WTC11 (cell line): ENCODE data around the gene SYCN. TPM values are rescaled to one million over a fixed set of nuclear protein-coding genes. Genes with fewer than 3 reads are reported as not detected.

ENCODE experiments used
- ATAC-seq: fragments of 200-7000 bp; cut with Tn5 transposase; 2 replicates; pipeline ENCODE4 v1.10.0; 2021; ENCODE audit warnings: mild to moderate bottlenecking, moderate library complexity
- CTCF ChIA-PET: fragments of 300-600 bp; sonication (Branson Sonifier 250); formaldehyde crosslinking; loops from one replicate; lab custom pipeline; 2021; ENCODE audit warnings: antibody characterized with exemption; lab: Charles Lee
- POLR2A ChIA-PET: fragments of 350-600 bp; sonication (Branson Sonifier 250); formaldehyde crosslinking; loops from one replicate; lab custom pipeline; 2021; ENCODE audit warnings: antibody characterized with exemption; lab: Charles Lee
- DNase-seq: peaks from one replicate; pipeline ENCODE4 v3.0.0; 2021; ENCODE audit warnings: low spot score
- H3K27ac Mint-ChIP-seq: 2 replicates; pipeline ENCODE4 v1.8.0; 2021; ENCODE audit warnings: mixed read lengths
- H3K27me3 Mint-ChIP-seq: 2 replicates; pipeline ENCODE4 v1.8.0; 2021; ENCODE audit warnings: low read depth, mild to moderate bottlenecking, moderate library complexity, mixed read lengths
- H3K36me3 Mint-ChIP-seq: 2 replicates; pipeline ENCODE4 v1.8.0; 2021; ENCODE audit warnings: mixed read lengths
- H3K4me1 Mint-ChIP-seq: 2 replicates; pipeline ENCODE4 v1.8.0; 2022; ENCODE audit warnings: mixed read lengths
- H3K4me3 Mint-ChIP-seq: 2 replicates; pipeline ENCODE4 v1.8.0; 2021; ENCODE audit warnings: mild to moderate bottlenecking, moderate library complexity, mixed read lengths
- H3K9me3 Mint-ChIP-seq: 2 replicates; pipeline ENCODE4 v1.8.0; 2021; ENCODE audit warnings: mixed read lengths
- ATF1 ChIP-seq: sonication (generic); formaldehyde crosslinking; IDR thresholded peaks from 2 replicates; pipeline ENCODE4 v1.8.1; 2023; ENCODE audit warnings: mild to moderate bottlenecking, moderate library complexity, missing genetic modification reagents
- EMX1 ChIP-seq: fragments of 250-450 bp; sonication (Bioruptor Pico); IDR thresholded peaks from 2 replicates; pipeline ENCODE4 v1.8.0; 2021; ENCODE audit warnings: mild to moderate bottlenecking
- FOXP1 ChIP-seq: sonication (generic); formaldehyde crosslinking; IDR thresholded peaks from 2 replicates; pipeline ENCODE4 v1.8.0; 2022; ENCODE audit warnings: missing genetic modification reagents, mild to moderate bottlenecking, moderate library complexity, borderline replicate concordance
- GTF2I ChIP-seq: fragments of 250-450 bp; sonication (Bioruptor Pico); conservative IDR thresholded peaks from 2 replicates; pipeline ENCODE4 v1.4.0; 2021; ENCODE audit warnings: mild to moderate bottlenecking
- IRF1 ChIP-seq: sonication (generic); formaldehyde crosslinking; IDR thresholded peaks from 2 replicates; pipeline ENCODE4 v1.8.0; 2023; ENCODE audit warnings: missing genetic modification reagents
- KAT7 ChIP-seq: sonication (generic); formaldehyde crosslinking; IDR thresholded peaks from 2 replicates; pipeline ENCODE4 v1.8.1; 2023; ENCODE audit warnings: missing genetic modification reagents, mild to moderate bottlenecking, borderline replicate concordance
- MLX ChIP-seq: sonication (generic); formaldehyde crosslinking; IDR thresholded peaks from 2 replicates; pipeline ENCODE4 v1.8.1; 2023; ENCODE audit warnings: mild to moderate bottlenecking, missing genetic modification reagents, moderate library complexity
- MYBL2 ChIP-seq: sonication (generic); formaldehyde crosslinking; IDR thresholded peaks from 2 replicates; pipeline ENCODE4 v1.8.1; 2023; ENCODE audit warnings: mild to moderate bottlenecking, moderate library complexity, missing genetic modification reagents
- NFE2L1 ChIP-seq: sonication (generic); formaldehyde crosslinking; IDR thresholded peaks from 2 replicates; pipeline ENCODE4 v1.8.1; 2023; ENCODE audit warnings: missing genetic modification reagents
- NR3C1 ChIP-seq: sonication (generic); formaldehyde crosslinking; conservative IDR thresholded peaks from 2 replicates; pipeline ENCODE4 v1.8.1; 2023; ENCODE audit warnings: low read depth, mild to moderate bottlenecking, missing genetic modification reagents
- PREB ChIP-seq: sonication (generic); formaldehyde crosslinking; IDR thresholded peaks from 2 replicates; pipeline ENCODE4 v1.8.1; 2022; ENCODE audit warnings: mild to moderate bottlenecking, missing genetic modification reagents, moderate library complexity, borderline replicate concordance
- STAT6 ChIP-seq: sonication (generic); formaldehyde crosslinking; conservative IDR thresholded peaks from 2 replicates; pipeline ENCODE4 v1.8.1; 2023; ENCODE audit warnings: mild to moderate bottlenecking, low read depth, missing genetic modification reagents, moderate library complexity
- TCF7 ChIP-seq: sonication (generic); formaldehyde crosslinking; IDR thresholded peaks from 2 replicates; pipeline ENCODE4 v1.8.0; 2022; ENCODE audit warnings: mild to moderate bottlenecking, low read depth, missing genetic modification reagents, moderate library complexity
- TP53 ChIP-seq: sonication (generic); formaldehyde crosslinking; IDR thresholded peaks from 2 replicates; pipeline ENCODE4 v1.8.1; 2023; ENCODE audit warnings: mild to moderate bottlenecking, missing genetic modification reagents
- ZNF423 ChIP-seq: fragments of 250-450 bp; sonication (Bioruptor Pico); IDR thresholded peaks from 2 replicates; pipeline ENCODE4 v2.1.2; 2022; ENCODE audit warnings: mild to moderate bottlenecking, moderate library complexity
- ZSCAN18 ChIP-seq: fragments of 250-450 bp; sonication (Bioruptor Pico); IDR thresholded peaks from 2 replicates; pipeline ENCODE4 v2.1.2; 2022; ENCODE audit warnings: mild to moderate bottlenecking, moderate library complexity
- total RNA-seq: library from RNA; stranded (reverse); gene quantifications from 3 replicates; pipeline ENCODE4 v1.2.3, GENCODE V29; 2021

Gene SYCN
- total RNA-seq, 1 experiment from 2014 or later, result 0.77 TPM

GRCh38 chr19:39211731-39212374, 7.8 kb upstream of the SYCN start:
- ChIA-PET POLR2A (interaction anchor here (0.6 to 0.8 kb wide), 3 partner anchors 90 to 616 kb away, joined by 3 to 4 read pairs (median 4); no protein-coding TSS in a partner anchor), CTCF (interaction anchor here (0.6 to 2.3 kb wide), 17 partner anchors 8 to 317 kb away, joined by 3 to 11 read pairs (median 4); partner anchors contain the start of genes GMFG, SAMD4B and SYCN)
- DNase-seq (no peak), ATAC-seq (no peak; the same call in 1 of the 2 replicates)
- Mint-ChIP-seq H3K9me3 (peaks cover 10% of the 10 kb centered on the region), H3K36me3 (no peaks in the 10 kb centered on the region; the same call in 1 of the 2 replicates), H3K4me1 (no peaks in the 10 kb centered on the region), H3K27ac (no peak overlapping the region), H3K4me3 (no peak overlapping the region), H3K27me3 (peaks cover 6% of the 10 kb centered on the region; the same call in 1 of the 2 replicates)
- no peak for TF ChIP-seq MYBL2 (CRISPR knock-in tag)
- no peak for TF ChIP-seq ZSCAN18
- TF ChIP-seq FOXP1 (CRISPR knock-in tag), result no peak
- no peak for TF ChIP-seq NFE2L1
- no peak for TF ChIP-seq TCF7
- no peak for TF ChIP-seq ZNF423 (CRISPR knock-in tag)
- no peak for TF ChIP-seq NR3C1 (CRISPR knock-in tag)
- TF ChIP-seq IRF1 (CRISPR knock-in tag), result no peak
- no peak for TF ChIP-seq EMX1
- no peak for TF ChIP-seq TP53
- no peak for TF ChIP-seq MLX
- TF ChIP-seq KAT7 (CRISPR knock-in tag), result no peak
- TF ChIP-seq ATF1 (CRISPR knock-in tag), result no peak
- TF ChIP-seq GTF2I, result no peak

- CTCF ChIA-PET, result no interaction called here
- DNase-seq, result no peak
Observed at GRCh38 chr19:39209196-39209595, 5.1 kb upstream of the SYCN start.

More at GRCh38 chr19:39209196-39209595, 5.1 kb upstream of the SYCN start:
- no peak overlapping the region for H3K27ac Mint-ChIP-seq
- no peak for TF ChIP-seq STAT6 (CRISPR knock-in tag)
- TF ChIP-seq PREB, result no peak
- no peak for TF ChIP-seq ATF1 (CRISPR knock-in tag)
- H3K36me3 Mint-ChIP-seq, result no peaks in the 10 kb centered on the region
- H3K9me3 Mint-ChIP-seq, result no peaks in the 10 kb centered on the region
- H3K4me1 Mint-ChIP-seq, result no peaks in the 10 kb centered on the region
- peaks cover 14% of the 10 kb centered on the region for H3K27me3 Mint-ChIP-seq
- POLR2A ChIA-PET, result no interaction called here
- no peak for ATAC-seq
- no peak overlapping the region for H3K4me3 Mint-ChIP-seq
